CD8-positive, alpha-beta memory T cell (primary cell): ENCODE results near the gene BAIAP2L1. TPM values are rescaled to one million over a fixed set of nuclear protein-coding genes. Genes with fewer than 3 reads are reported as not detected.

Experiments used
- CTCF ChIA-PET: fragments of 350-600 bp; sonication (Branson Sonifier 250); formaldehyde crosslinking; loops from one replicate; lab custom pipeline; 2021; ENCODE audit warnings: antibody characterized with exemption; lab: Charles Lee
- POLR2A ChIA-PET: fragments of 350-600 bp; sonication (Branson Sonifier 250); formaldehyde crosslinking; loops from one replicate; lab custom pipeline; 2021; ENCODE audit warnings: antibody characterized with exemption; lab: Charles Lee
- DNase-seq, 5 donors: peaks; one replicate each; pipeline versions ENCODE4 v3.0.0 to v3.0.0-alpha.2; 2020 to 2022; ENCODE audit warnings: mixed read lengths in 1 of 5
- H3K27ac ChIP-seq: one replicate; pipeline ENCODE4 v1.7.0; 2013; ENCODE audit warnings: low read depth, mild to moderate bottlenecking, low read length, moderate library complexity
- H3K27me3 ChIP-seq: 2 replicates; pipeline ENCODE4 v1.7.0; 2013; ENCODE audit warnings: low read length, mild to moderate bottlenecking; ENCODE audit not compliant: insufficient read depth, poor library complexity, severe bottlenecking
- H3K36me3 ChIP-seq: 2 replicates; pipeline ENCODE4 v1.7.0; 2013; ENCODE audit warnings: mild to moderate bottlenecking, low read length, moderate library complexity; ENCODE audit not compliant: insufficient read depth
- H3K4me1 ChIP-seq: 2 replicates; pipeline ENCODE4 v1.7.0; 2013; ENCODE audit warnings: mild to moderate bottlenecking, low read length, moderate library complexity; ENCODE audit not compliant: insufficient read depth
- H3K4me3 ChIP-seq: 2 replicates; pipeline ENCODE4 v1.7.0; 2013; ENCODE audit warnings: mild to moderate bottlenecking, low read length
- H3K9me3 ChIP-seq: 2 replicates; pipeline ENCODE4 v1.7.0; 2013; ENCODE audit warnings: mild to moderate bottlenecking, low read length
- H3K27ac Mint-ChIP-seq, 8 donors: one replicate each; pipeline ENCODE4 v1.8.0; 2020 to 2021; ENCODE audit warnings: mixed read lengths in 8 of 8, mild to moderate bottlenecking in 6 of 8, inconsistent platforms in 3 of 8, moderate library complexity in 3 of 8
- H3K27me3 Mint-ChIP-seq, 2 donors: one replicate each; pipeline ENCODE4 v1.8.0; 2020 to 2021; ENCODE audit warnings: mixed read lengths in 2 of 2, mild to moderate bottlenecking in 1 of 2, moderate library complexity in 1 of 2
- H3K36me3 Mint-ChIP-seq, 3 donors: one replicate each; pipeline ENCODE4 v1.8.0; 2020 to 2021; ENCODE audit warnings: mixed read lengths in 3 of 3, inconsistent platforms in 1 of 3, mild to moderate bottlenecking in 1 of 3
- H3K4me1 Mint-ChIP-seq, 3 donors: one replicate each; pipeline ENCODE4 v1.8.0; 2020 to 2021; ENCODE audit warnings: mixed read lengths in 3 of 3, inconsistent platforms in 1 of 3, mild to moderate bottlenecking in 1 of 3
- H3K4me3 Mint-ChIP-seq, 7 donors: one replicate each; pipeline ENCODE4 v1.8.0; 2020 to 2021; ENCODE audit warnings: mixed read lengths in 7 of 7, mild to moderate bottlenecking in 6 of 7, moderate library complexity in 4 of 7, inconsistent platforms in 2 of 7
- H3K9me3 Mint-ChIP-seq, 5 donors: one replicate each; pipeline ENCODE4 v1.8.0; 2020 to 2022; ENCODE audit warnings: mixed read lengths in 5 of 5, mild to moderate bottlenecking in 3 of 5, moderate library complexity in 2 of 5, inconsistent platforms in 1 of 5
- polyA plus RNA-seq: library from polyadenylated mRNA; unstranded; fragments of 300-500 nt; fragmentation: Illumina TruSeq; gene quantifications from one replicate; pipeline ENCODE4 v1.2.3, GENCODE V29; 2021
- total RNA-seq, 2 experiments: library from RNA; stranded (reverse); gene quantifications; one replicate each; pipeline ENCODE4 v1.2.3, GENCODE V29; 2021

BAIAP2L1 gene
- total and polyA plus RNA-seq, 3 experiments from 2014 or later, result 0.29 to 1.3 (median 0.58) TPM

- H3K36me3 ChIP-seq, result no peaks in the 10 kb centered on the region
- no peaks in the 10 kb centered on the region for H3K9me3 ChIP-seq
- H3K4me3 ChIP-seq, result no peak overlapping the region
- Mint-ChIP-seq H3K27me3 (no peaks in the 10 kb centered on the region), H3K4me3 (peak overlapping the region in 1 of 7 donors; percentile 78), H3K27ac (peak overlapping the region in 3 of 8 donors; percentile 55 to 85 (median 84)), H3K9me3 (no peaks in the 10 kb centered on the region), H3K36me3 (peaks cover 0 to 42% (median 9%) of the 10 kb centered on the region in 3 donors), H3K4me1 (peaks cover 37 to 53% (median 43%) of the 10 kb centered on the region in 3 donors)
- DNase-seq, result no peak
- POLR2A ChIA-PET, result no interaction called here
- no peak overlapping the region for H3K27ac ChIP-seq
- no peaks in the 10 kb centered on the region for H3K27me3 ChIP-seq
- CTCF ChIA-PET, result interaction anchor here (0.9 kb wide), 1 partner anchor 8 kb away, joined by 3 read pairs; no protein-coding TSS in a partner anchor
- H3K4me1 ChIP-seq, result peaks cover 32% of the 10 kb centered on the region
Measured at GRCh38 chr7:98254516-98254915, 146.4 kb downstream of the BAIAP2L1 start.

GRCh38 chr7:98252425-98253054, 148.3 kb downstream of the BAIAP2L1 start:
- Mint-ChIP-seq H3K4me1 (peaks cover 46 to 68% (median 59%) of the 10 kb centered on the region in 3 donors), H3K36me3 (peaks cover 0 to 38% (median 11%) of the 10 kb centered on the region in 3 donors), H3K27me3 (no peaks in the 10 kb centered on the region), H3K4me3 (peak overlapping the region; percentile 89 to 99 (median 93)), H3K27ac (peak overlapping the region; percentile 94 to 99 (median 97)), H3K9me3 (no peaks in the 10 kb centered on the region)
- Histone ChIP-seq H3K9me3 (no peaks in the 10 kb centered on the region), H3K36me3 (no peaks in the 10 kb centered on the region), H3K27ac (peak overlapping the region; percentile 85), H3K4me1 (peaks cover 50% of the 10 kb centered on the region), H3K4me3 (peak overlapping the region; percentile 93), H3K27me3 (no peaks in the 10 kb centered on the region)
- no peak for DNase-seq
- ChIA-PET POLR2A (interaction anchor here (1.1 kb wide), 1 partner anchor 28 kb away, joined by 4 read pairs; no protein-coding TSS in a partner anchor), CTCF (interaction anchor here (1.0 kb wide), 2 partner anchors 21 to 146 kb away, joined by 3 read pairs; partner anchors contain the start of gene LMTK2)

GRCh38 chr7:98251601-98252424, 149.1 kb downstream of the BAIAP2L1 start, which contains the start of gene TECPR1:
TECPR1 (minus strand) TSS chr7:98252232; CDS start chr7:98246146, 6,086 bp downstream.
- peaks cover 50% of the 10 kb centered on the region for H3K4me1 ChIP-seq
- no peaks in the 10 kb centered on the region for H3K9me3 Mint-ChIP-seq
- no peaks in the 10 kb centered on the region for H3K36me3 ChIP-seq
- peak within 1 kb of the TSS; percentile 95 to 99 (median 98) for H3K27ac Mint-ChIP-seq
- H3K4me3 Mint-ChIP-seq, result peak within 1 kb of the TSS; percentile 89 to 99 (median 93)
- ChIA-PET CTCF (interaction anchor here (0.8 to 1.8 kb wide), 4 partner anchors 28 to 149 kb away, joined by 3 to 8 read pairs (median 4); partner anchors contain the start of genes BAIAP2L1 and LMTK2), POLR2A (interaction anchor here (1.4 to 1.6 kb wide), 2 partner anchors 29 to 49 kb away, joined by 5 to 7 read pairs; no protein-coding TSS in a partner anchor)
- peak within 1 kb of the TSS; percentile 93 for H3K4me3 ChIP-seq
- peaks cover 46 to 72% (median 64%) of the 10 kb centered on the region in 3 donors for H3K4me1 Mint-ChIP-seq
- peak; percentile 84 to 92 (median 90) for DNase-seq
- H3K27me3 Mint-ChIP-seq, result no peaks in the 10 kb centered on the region
- H3K27me3 ChIP-seq, result no peaks in the 10 kb centered on the region
- peaks cover 0 to 37% (median 9%) of the 10 kb centered on the region in 3 donors for H3K36me3 Mint-ChIP-seq
- H3K27ac ChIP-seq, result peak within 1 kb of the TSS; percentile 85
- no peaks in the 10 kb centered on the region for H3K9me3 ChIP-seq

- ChIA-PET POLR2A (interaction anchor here (1.4 to 1.6 kb wide), 2 partner anchors 29 to 49 kb away, joined by 5 to 7 read pairs; no protein-coding TSS in a partner anchor), CTCF (interaction anchor here (0.8 to 1.8 kb wide), 7 partner anchors 29 to 229 kb away, joined by 3 to 8 read pairs (median 5); partner anchors contain the start of genes BAIAP2L1 and LMTK2)
- Mint-ChIP-seq H3K27ac (peak overlapping the region; percentile 95 to 99 (median 98)), H3K9me3 (no peaks in the 10 kb centered on the region), H3K4me3 (peak overlapping the region; percentile 89 to 99 (median 93)), H3K27me3 (no peaks in the 10 kb centered on the region), H3K36me3 (peaks cover 0 to 31% (median 6%) of the 10 kb centered on the region in 3 donors), H3K4me1 (peaks cover 46 to 68% (median 64%) of the 10 kb centered on the region in 3 donors)
- Histone ChIP-seq H3K9me3 (no peaks in the 10 kb centered on the region), H3K4me3 (peak overlapping the region; percentile 93), H3K36me3 (no peaks in the 10 kb centered on the region), H3K27ac (peak overlapping the region; percentile 85), H3K27me3 (no peaks in the 10 kb centered on the region), H3K4me1 (peaks cover 50% of the 10 kb centered on the region)
- DNase-seq, result peak in 4 of 5 donors; percentile 5 to 82 (median 64)
Measured at GRCh38 chr7:98251231-98251600, 149.7 kb downstream of the BAIAP2L1 start.

- ChIA-PET CTCF (interaction anchor here (0.7 to 1.8 kb wide), 7 partner anchors 29 to 629 kb away, joined by 3 to 8 read pairs (median 5); partner anchors contain the start of gene LMTK2), POLR2A (interaction anchor here (0.7 to 1.6 kb wide), 3 partner anchors 18 to 48 kb away, joined by 3 to 7 read pairs (median 5); no protein-coding TSS in a partner anchor)
- Histone ChIP-seq H3K27me3 (no peaks in the 10 kb centered on the region), H3K4me3 (peak overlapping the region; percentile 93), H3K4me1 (peaks cover 50% of the 10 kb centered on the region), H3K36me3 (no peaks in the 10 kb centered on the region), H3K27ac (peak overlapping the region; percentile 85), H3K9me3 (no peaks in the 10 kb centered on the region)
- Mint-ChIP-seq H3K27me3 (no peaks in the 10 kb centered on the region), H3K4me1 (peaks cover 46 to 67% (median 64%) of the 10 kb centered on the region in 3 donors), H3K27ac (peak overlapping the region; percentile 95 to 99 (median 98)), H3K36me3 (peaks cover 0 to 31% (median 6%) of the 10 kb centered on the region in 3 donors), H3K9me3 (no peaks in the 10 kb centered on the region), H3K4me3 (peak overlapping the region; percentile 89 to 99 (median 93))
- peak; percentile 10 to 70 (median 46) for DNase-seq
Measured at GRCh38 chr7:98250789-98251188, 150.1 kb downstream of the BAIAP2L1 start.

GRCh38 chr7:98249106-98249505, 151.8 kb downstream of the BAIAP2L1 start:
- DNase-seq, result peak in 1 of 5 donors; percentile 8
- ChIA-PET POLR2A (interaction anchor here (0.7 kb wide), 1 partner anchor 13 kb away, joined by 4 read pairs; no protein-coding TSS in a partner anchor), CTCF (interaction anchor here (1.5 kb wide), 1 partner anchor 228 kb away, joined by 3 read pairs; no protein-coding TSS in a partner anchor)
- peak overlapping the region; percentile 12 for H3K4me3 ChIP-seq
- peak overlapping the region; percentile 75 to 99 (median 98) for H3K27ac Mint-ChIP-seq
- H3K4me1 ChIP-seq, result peaks cover 46% of the 10 kb centered on the region
- H3K36me3 Mint-ChIP-seq, result peaks cover 0 to 39% (median 6%) of the 10 kb centered on the region in 3 donors
- H3K36me3 ChIP-seq, result peaks cover 6% of the 10 kb centered on the region
- peak overlapping the region; percentile 17 to 76 (median 57) for H3K4me3 Mint-ChIP-seq
- H3K27ac ChIP-seq, result peak overlapping the region; percentile 13
- H3K4me1 Mint-ChIP-seq, result peaks cover 39 to 61% (median 54%) of the 10 kb centered on the region in 3 donors
- no peaks in the 10 kb centered on the region for H3K9me3 Mint-ChIP-seq
- no peaks in the 10 kb centered on the region for H3K27me3 Mint-ChIP-seq
- no peaks in the 10 kb centered on the region for H3K27me3 ChIP-seq
- no peaks in the 10 kb centered on the region for H3K9me3 ChIP-seq

- peaks cover 43% of the 10 kb centered on the region for H3K4me1 ChIP-seq
- Mint-ChIP-seq H3K27ac (peak overlapping the region in 5 of 8 donors; percentile 74 to 98 (median 75)), H3K27me3 (no peaks in the 10 kb centered on the region), H3K4me1 (peaks cover 37 to 56% (median 50%) of the 10 kb centered on the region in 3 donors), H3K4me3 (peak overlapping the region in 4 of 7 donors; percentile 11 to 65 (median 50)), H3K9me3 (no peaks in the 10 kb centered on the region), H3K36me3 (peaks cover 0 to 42% (median 6%) of the 10 kb centered on the region in 3 donors)
- DNase-seq, result no peak
- H3K27ac ChIP-seq, result no peak overlapping the region
- ChIA-PET POLR2A (interaction anchor here (0.6 kb wide), 2 partner anchors 30 to 135 kb away, joined by 3 read pairs; no protein-coding TSS in a partner anchor), CTCF (interaction anchor here (1.1 to 1.5 kb wide), 2 partner anchors 153 to 227 kb away, joined by 3 read pairs; partner anchors contain the start of gene BAIAP2L1)
- H3K36me3 ChIP-seq, result peaks cover 11% of the 10 kb centered on the region
- H3K27me3 ChIP-seq, result no peaks in the 10 kb centered on the region
- H3K9me3 ChIP-seq, result no peaks in the 10 kb centered on the region
- no peak overlapping the region for H3K4me3 ChIP-seq
Measured at GRCh38 chr7:98248156-98248555, 152.7 kb downstream of the BAIAP2L1 start.
